Hypothalamus (tissue), 51 donors: ENCODE data around the gene NCF2.

Experiments
- DNase-seq, 51 donors: peaks; one replicate each; lab custom pipeline; 2025; lab: John Stamatoyannopoulos, UW

Gene NCF2

GRCh38 chr1:183559061-183559460 lies 31.2 kb downstream of the NCF2 start:
- no peak for DNase-seq

GRCh38 chr1:183554577-183554976 lies 35.7 kb downstream of the NCF2 start:
- DNase-seq = no peak

- DNase-seq = no peak
Observed at GRCh38 chr1:183553764-183554163, 36.5 kb downstream of the NCF2 start.

GRCh38 chr1:183553331-183553730 lies 36.9 kb downstream of the NCF2 start:
- DNase-seq = no peak

GRCh38 chr1:183552891-183553290 lies 37.4 kb downstream of the NCF2 start:
- no peak for DNase-seq

- no peak for DNase-seq
Observed at GRCh38 chr1:183552441-183552840, 37.8 kb downstream of the NCF2 start.

GRCh38 chr1:183551924-183552323 lies 38.3 kb downstream of the NCF2 start:
- peak in 2 of 51 donors; percentile 6 to 9 for DNase-seq

- no peak for DNase-seq
Observed at GRCh38 chr1:183550915-183551314, 39.3 kb downstream of the NCF2 start.

GRCh38 chr1:183548116-183548515 lies 42.1 kb downstream of the NCF2 start:
- DNase-seq = no peak

GRCh38 chr1:183546427-183546826 lies 43.8 kb downstream of the NCF2 start:
- DNase-seq = no peak

GRCh38 chr1:183544598-183545297 lies 45.5 kb downstream of the NCF2 start:
- no peak for DNase-seq

- DNase-seq = peak in 1 of 51 donors; percentile 33
Observed at GRCh38 chr1:183543619-183544204, 46.5 kb downstream of the NCF2 start.

GRCh38 chr1:183537405-183537804 lies 52.9 kb downstream of the NCF2 start:
- DNase-seq = no peak

- no peak for DNase-seq
Observed at GRCh38 chr1:183533617-183534174, 56.6 kb downstream of the NCF2 start.

GRCh38 chr1:183528577-183528976 lies 61.7 kb downstream of the NCF2 start:
- no peak for DNase-seq

GRCh38 chr1:183522104-183522503 lies 68.2 kb downstream of the NCF2 start:
- no peak for DNase-seq

GRCh38 chr1:183520379-183520778 lies 69.9 kb downstream of the NCF2 start:
- DNase-seq = no peak

GRCh38 chr1:183517401-183517800 lies 72.9 kb downstream of the NCF2 start:
- no peak for DNase-seq

GRCh38 chr1:183516725-183517124 lies 73.5 kb downstream of the NCF2 start:
- DNase-seq = no peak

GRCh38 chr1:183515002-183515689 lies 75.1 kb downstream of the NCF2 start:
- DNase-seq = no peak

- no peak for DNase-seq
Observed at GRCh38 chr1:183514235-183514634, 76.0 kb downstream of the NCF2 start.

- no peak for DNase-seq
Observed at GRCh38 chr1:183512450-183512849, 77.8 kb downstream of the NCF2 start.
